Raji (cell line): ENCODE results near the gene GLDN.

Source experiments
- POLR2A ChIP-seq: IDR thresholded peaks from 2 replicates; pipeline ENCODE4 v1.6.1; 2011; ENCODE audit warnings: low read depth, low read length, control low read depth; ENCODE audit not compliant: insufficient read depth

The GLDN gene

GRCh38 chr15:51315726-51316125, 25.7 kb upstream of the GLDN start:
- TF ChIP-seq POLR2A = no peak

GRCh38 chr15:51316636-51317035, 24.8 kb upstream of the GLDN start:
- no peak for TF ChIP-seq POLR2A

GRCh38 chr15:51318382-51319150, 22.9 kb upstream of the GLDN start:
- TF ChIP-seq POLR2A = no peak

GRCh38 chr15:51319539-51319938, 21.9 kb upstream of the GLDN start:
- no peak for TF ChIP-seq POLR2A

GRCh38 chr15:51320843-51321242, 20.6 kb upstream of the GLDN start:
- TF ChIP-seq POLR2A = no peak

- TF ChIP-seq POLR2A = no peak
Observed at GRCh38 chr15:51321316-51321715, 20.1 kb upstream of the GLDN start.

GRCh38 chr15:51322621-51323296, 18.7 kb upstream of the GLDN start:
- TF ChIP-seq POLR2A = no peak

- TF ChIP-seq POLR2A = no peak
Observed at GRCh38 chr15:51323749-51324148, 17.7 kb upstream of the GLDN start.

- TF ChIP-seq POLR2A = no peak
Observed at GRCh38 chr15:51325167-51325566, 16.3 kb upstream of the GLDN start.

GRCh38 chr15:51327081-51327480, 14.4 kb upstream of the GLDN start:
- TF ChIP-seq POLR2A = no peak

- no peak for TF ChIP-seq POLR2A
Observed at GRCh38 chr15:51328926-51329325, 12.5 kb upstream of the GLDN start.

- no peak for TF ChIP-seq POLR2A
Observed at GRCh38 chr15:51331141-51331540, 10.3 kb upstream of the GLDN start.

- no peak for TF ChIP-seq POLR2A
Observed at GRCh38 chr15:51332206-51333147, 9.0 kb upstream of the GLDN start.

- no peak for TF ChIP-seq POLR2A
Observed at GRCh38 chr15:51333571-51333970, 7.9 kb upstream of the GLDN start.

GRCh38 chr15:51334011-51334451, 7.4 kb upstream of the GLDN start:
- no peak for TF ChIP-seq POLR2A
